GM18517 (cell line): Measurements from ENCODE around the gene ANKDD1A.

Experiments
- ATAC-seq: cut with Tn5 transposase; IDR thresholded peaks from one replicate; pipeline ENCODE4 v1.9.1; 2021; ENCODE audit warnings: mild to moderate bottlenecking, moderate library complexity; ENCODE audit not compliant: unreplicated experiment

The ANKDD1A gene

DNA sequence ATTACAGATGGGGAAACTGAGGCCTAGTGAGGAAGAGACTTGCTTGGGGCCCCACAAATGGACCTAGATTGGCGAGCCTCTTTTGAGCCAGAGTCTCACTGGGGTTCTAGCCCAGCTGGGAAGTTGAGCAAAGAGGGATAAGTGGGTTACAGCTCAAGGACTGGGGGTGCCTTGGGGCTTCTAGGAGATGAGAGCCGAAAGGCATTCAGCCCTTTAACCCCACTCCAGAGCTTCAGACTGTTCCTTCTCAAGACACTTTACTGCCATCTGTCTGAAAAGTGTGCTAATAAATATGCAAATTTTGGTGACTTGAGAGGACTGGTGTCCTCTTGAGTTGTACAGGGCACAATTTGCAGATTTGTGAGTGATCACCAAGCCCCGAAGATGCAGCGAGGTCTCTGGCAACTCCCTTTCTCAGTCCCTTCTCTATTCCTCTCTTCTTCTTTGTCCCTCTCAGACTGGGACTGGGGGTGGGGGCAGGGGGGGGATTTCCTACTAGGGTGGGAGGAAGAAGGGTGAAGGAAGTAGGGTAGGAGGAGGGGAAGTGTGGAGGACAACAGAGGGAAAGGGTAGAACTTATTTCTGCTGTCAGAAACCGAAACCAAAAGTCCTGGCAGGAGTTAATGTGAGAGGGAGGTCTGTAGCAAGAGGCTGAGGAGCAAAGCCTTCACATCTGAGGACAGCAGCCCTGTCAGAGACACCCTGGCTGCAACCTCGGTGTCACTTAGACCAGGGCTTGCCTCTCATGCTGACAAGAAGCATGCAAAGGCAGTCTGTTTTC lies 16.2 kb upstream of the ANKDD1A start:
- ATAC-seq: no peak

DNA sequence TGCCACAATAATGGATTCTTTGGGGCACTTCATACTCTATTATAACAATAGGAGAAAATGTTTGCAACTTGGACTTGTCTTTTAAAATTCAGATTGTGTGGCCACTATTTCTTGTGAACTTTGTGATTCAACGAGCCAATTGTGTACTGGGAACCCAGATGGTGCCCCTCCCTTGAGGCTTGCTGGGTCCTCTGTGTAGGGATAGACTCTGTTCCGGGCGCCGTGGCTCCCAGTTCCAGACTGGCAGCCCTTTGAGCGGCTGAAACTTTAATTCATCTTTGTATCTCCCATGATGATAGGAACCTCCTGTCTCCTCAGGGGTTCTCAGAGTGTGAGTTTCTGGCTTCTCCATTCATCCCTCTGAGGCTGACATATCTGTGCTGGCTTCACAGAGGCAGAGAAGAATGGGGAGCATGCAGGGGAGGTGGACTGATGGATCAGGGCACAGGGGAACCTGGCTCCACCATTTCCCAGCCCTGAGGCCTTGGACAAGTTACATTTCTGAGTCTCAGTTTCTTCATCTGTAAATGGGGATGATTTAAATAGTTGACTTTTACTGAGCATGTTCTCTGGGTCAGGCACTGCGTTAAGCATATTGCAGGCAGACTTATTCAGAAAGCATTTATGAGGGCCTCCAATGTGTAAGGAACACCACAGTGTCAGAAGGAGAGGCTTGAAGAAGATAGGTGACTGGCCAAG lies 15.2 kb upstream of the ANKDD1A start:
- no peak for ATAC-seq

DNA sequence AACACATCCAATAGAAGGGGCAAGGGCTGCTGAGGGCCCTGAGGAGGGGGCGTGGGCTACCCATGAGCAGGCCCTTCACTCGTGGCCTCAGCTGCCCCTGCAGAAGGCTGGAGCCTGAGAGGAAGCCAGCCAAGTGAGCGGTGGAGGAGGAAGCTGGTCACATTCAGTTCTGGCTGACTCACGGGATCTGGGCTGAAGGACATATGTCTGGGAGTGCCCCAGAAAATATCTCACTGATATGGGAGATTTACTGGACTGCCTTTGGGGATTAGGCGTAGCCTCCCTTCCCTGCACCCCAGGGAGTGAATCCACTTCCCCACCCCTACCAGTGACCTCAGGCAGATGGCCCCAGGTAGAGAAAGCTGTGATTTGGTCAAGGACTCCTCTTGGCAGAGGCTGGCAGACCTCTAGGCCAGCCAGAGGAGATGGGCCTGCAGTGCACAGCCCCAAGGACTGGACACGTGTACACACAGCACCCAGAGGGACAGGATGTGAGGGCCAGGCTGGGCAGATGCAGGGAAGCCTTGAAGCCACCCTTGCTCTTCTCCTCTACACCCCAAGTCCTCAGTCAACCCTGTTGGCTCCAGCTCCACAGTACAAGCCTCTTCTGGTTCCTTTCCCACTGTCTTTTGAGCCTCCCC lies 14.2 kb upstream of the ANKDD1A start:
- ATAC-seq: no peak

DNA sequence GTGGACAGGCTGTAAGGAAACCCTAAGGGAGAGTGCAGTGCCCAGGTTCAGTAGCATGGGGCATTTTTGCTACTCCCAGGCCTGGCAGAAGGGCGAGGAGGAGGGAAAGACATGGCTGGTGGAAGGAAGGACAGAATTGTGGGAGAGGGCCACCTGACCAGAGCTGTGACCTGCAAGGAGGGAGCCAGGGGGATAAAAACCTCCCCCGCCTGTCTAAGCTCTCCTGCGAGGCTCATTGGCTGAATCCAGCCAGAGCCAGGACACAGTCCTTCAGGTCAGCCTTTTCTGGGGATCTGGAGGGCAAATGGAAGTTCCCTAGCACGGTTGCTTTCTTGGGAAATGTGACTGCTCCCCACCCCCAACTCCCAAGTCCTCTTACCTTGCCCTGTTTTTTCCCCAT lies 13.3 kb upstream of the ANKDD1A start:
- no peak for ATAC-seq

DNA sequence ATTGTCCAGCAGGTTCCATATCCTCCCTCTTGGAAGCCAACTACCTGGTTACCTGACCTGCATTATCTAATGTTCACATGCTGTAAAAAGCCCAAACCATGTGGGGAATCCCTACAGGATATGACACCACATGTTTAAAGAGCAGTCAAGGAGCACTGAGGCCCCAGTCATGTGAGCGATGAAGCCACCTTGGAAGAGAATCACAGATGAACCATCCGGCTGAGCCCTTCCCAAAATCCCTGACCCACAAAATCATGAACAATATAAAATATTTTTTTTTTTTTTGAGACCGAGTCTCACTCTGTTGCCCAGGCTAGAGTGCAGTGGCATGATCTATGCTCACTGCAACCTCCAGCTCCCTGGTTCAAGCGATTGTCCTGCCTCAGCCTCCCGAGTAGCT lies 10.6 kb upstream of the ANKDD1A start:
- no peak for ATAC-seq

DNA sequence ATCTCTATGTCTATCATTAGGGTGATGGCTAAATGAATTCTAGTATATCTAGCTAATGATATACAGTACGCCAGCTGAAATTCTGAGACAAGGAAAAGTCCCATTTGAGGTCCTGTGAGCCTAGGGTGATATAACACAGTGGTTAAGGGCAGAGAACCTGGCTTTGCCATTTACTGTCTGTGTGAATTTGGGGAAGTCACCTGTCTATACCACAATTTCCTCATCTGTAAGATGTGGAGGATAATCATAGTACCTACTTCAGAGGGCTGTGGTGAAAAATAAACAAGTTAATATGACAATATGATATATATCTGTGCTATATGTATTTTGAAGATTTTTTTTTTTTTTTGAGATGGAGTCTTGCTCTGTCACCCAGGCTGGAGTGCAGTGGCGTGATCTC lies 9.8 kb upstream of the ANKDD1A start:
- no peak for ATAC-seq

DNA sequence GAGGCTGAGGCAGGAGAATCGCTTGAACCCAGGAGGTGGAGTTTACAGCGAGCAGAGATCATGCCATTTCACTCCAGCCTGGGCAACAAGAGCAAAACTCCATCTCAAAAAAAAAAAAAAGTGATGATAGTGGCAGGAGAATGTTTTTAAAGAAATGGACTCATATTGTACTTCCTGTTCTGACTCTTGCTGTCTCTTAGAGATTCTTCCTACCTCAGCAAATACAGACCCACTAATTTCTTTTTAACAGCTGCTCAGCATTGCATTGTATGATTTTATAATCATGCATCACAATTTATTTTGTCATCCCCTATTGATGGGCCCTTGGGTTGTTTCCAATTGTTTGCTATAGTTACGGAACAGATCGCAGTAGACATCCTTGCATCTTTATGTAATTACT lies 8.8 kb upstream of the ANKDD1A start:
- no peak for ATAC-seq

DNA sequence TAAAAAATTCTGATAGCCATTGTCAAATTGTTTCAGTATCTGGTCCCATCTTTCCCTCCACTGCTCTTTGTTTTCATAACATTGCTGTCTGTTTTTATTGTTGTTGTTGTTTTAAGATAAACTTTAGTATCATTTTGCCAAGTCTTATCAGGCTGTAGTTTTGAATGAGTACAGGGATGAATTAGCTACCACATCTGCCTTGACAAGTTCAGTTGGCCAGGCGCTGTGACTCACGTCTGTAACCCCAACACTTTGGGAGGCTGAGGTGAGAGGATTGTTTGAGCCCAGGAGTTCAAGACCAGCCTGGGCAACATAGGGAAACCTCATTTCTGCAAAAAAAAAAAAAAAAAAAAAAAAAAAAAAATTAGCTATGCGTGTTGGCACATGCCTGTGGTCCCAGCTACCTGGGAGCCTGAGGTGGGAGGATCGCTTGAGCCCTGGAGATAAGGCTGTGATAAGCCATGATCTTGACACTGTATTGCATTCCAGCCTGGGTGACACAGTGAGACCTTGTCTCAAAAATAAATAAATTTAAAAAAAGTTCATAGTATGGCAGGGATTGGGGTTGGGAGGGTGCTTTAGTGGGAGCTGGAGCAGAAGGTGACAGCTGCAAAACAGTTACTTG lies 8.3 kb upstream of the ANKDD1A start:
- ATAC-seq: no peak

DNA sequence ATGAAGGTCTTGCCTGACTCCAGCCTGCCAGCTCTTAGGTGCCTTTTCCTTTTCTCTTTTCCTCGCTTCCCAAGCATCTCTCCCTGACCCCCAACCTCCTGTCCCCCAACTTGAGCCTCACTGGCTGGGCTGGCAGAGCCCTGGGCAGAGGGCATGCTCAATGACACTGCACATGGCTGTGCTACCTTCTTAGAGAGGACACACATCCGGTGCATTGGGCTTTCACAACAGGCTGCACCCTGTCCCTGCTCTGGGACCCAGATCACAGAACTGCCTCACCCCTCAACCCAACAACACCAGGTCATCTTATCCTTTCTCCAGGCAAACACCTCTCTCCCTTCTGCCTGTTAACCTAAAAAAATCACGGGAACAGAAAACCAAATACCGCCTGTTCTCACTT lies 7.5 kb upstream of the ANKDD1A start:
- ATAC-seq: no peak

DNA sequence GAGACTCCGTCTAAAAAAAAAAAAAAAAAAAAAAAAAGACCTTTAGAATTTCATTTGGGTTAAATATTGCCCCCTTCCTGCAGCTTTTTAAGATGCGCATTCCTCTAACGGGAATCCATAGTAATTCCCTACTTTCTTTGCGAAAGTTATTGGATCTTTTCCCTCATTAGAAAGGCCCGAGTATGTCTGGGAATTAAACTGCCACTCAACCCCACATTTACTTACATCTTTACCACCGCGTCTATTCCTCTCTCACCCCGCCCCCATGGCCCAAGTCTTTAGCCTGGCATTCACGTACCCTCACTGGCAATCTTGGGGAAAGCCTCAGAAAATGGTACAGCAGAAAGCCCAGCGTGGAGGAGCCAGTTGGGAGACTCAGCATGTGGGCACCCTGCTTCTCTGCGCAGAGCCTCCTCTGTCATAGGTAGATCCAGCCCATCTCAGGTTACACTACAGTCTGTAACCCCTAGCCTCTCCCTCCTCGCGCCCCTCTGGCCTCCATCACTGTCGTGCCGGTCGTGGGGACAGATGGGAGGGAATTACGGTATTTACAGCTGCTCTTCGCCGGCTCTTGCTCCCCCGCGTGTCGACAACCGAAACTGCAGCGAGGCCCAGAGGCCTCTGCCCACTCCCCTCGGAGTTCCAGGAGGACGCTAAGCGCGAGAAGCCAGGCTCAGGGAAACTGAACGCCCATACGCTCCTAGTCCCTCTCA lies 6.4 kb upstream of the ANKDD1A start:
- ATAC-seq: peak; percentile 63

DNA sequence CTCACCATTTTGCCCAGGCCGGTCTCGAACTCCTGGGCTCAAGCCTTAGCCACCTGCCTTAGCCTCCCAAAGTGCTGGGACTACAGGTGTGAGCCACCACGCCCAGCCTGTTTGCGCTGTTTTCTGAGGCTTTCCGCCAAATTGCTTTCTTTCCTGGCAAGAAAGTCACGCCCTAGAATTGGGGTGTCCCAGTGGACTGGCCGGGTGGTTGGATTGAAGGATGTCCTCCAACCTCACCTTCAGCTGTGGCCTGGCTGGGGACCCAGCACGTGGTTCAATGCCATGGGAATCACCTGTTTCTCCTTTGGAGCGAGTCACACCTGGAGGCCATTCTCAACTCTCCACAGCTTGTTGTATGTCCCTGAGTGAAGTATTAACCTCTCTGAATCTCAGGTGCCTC lies 5.8 kb upstream of the ANKDD1A start:
- ATAC-seq: no peak

DNA sequence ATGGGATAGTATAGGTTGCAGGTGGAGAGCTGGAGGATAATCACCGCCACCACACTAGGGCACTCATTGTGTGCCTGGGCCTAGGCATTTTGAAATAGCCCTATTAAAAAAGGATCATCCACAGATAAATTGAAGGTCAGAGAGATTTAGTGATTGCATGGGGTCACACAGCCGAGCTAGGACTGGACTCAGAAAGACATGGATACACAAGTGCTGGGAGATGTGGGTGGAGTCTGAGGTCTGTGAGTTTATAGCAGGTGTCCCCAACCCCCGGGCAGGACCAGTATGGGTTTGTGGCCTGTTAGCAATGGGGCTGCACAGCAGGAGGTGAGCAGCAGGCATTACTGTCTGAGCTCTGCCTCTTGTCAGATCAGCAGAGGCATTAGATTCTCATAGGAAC lies 5.3 kb upstream of the ANKDD1A start:
- no peak for ATAC-seq

DNA sequence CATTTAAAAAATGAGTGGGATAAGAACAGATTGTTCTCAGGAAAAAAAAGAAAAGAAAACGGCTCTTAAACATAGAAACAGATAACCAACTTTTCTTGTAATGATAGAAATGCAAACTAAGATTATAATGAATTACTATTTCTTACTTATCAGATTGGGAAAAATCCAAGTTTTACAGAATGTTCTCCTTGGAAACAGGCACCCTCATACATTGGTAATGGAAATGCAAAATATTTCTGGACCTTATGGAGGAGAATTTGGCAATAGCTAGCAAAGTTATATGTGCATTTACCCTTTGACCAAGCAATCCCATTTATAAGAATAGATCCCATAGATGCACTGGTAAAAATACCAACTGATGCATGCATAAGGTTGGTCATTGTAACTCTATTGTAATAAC lies 3.7 kb upstream of the ANKDD1A start:
- ATAC-seq: no peak

DNA sequence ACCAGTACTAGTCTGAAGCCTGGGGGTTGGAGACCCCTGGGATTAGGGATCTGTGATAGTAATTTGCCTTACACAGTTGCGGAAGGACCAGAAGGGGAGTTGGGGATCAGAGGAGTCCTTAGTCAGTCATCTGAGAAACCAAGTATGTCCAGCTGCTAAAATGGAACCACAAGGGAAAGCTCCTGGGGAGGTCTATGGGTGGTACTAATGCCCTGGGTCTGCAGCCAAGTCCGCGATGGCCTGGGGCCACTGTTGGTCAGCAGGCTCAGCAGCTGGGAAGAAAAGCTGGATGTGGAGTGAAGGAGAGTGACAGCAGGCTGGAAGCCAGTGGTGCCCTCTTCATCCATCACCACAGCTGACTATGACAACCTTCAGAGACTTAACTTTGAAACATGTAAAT lies 2.2 kb upstream of the ANKDD1A start:
- ATAC-seq: no peak

DNA sequence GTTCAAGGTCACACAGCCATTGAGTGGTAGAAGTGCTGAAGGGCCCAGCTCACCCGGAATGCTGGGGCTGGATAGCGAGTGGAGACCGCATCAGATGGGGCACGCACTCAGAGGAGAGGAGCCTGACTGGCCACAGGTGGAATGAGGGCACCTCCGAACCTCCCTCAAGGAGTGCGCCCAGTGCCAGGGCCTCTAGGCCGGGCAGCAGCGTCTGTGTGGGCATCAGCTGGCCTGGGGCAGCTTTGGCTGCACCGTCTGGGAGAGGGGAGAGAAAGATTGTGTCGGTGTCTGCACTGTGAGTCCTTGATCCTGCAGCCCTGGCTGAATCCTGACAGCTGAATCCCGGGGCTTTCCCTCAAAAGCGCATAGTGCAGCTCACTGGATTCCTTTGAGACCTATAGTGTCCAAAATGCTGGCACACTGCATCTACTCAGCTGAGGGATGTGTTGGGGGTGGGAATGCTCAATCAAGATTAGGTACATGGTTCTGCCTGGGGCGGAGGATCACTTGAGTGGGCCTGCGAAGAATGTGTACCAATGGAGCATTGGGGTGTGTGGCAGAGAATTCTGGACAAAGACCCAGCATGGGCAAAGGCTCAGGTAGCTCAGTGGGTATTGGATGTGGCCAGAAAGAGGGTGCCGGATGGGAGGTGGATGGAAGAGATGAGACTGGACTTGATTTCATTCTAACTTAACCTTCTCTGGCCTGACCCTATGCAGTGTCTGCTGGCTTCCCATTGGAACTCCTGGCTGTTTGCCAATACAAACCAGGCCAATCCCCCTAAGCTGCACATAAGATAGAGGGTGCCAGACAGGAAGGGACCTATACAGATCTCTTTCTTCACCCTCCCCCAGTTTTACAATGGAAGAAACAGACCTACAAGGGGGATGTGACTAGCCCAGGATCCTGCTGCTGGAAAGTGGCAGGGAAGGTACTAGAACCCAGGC lies 950 bp downstream of the ANKDD1A start:
- ATAC-seq: no peak

DNA sequence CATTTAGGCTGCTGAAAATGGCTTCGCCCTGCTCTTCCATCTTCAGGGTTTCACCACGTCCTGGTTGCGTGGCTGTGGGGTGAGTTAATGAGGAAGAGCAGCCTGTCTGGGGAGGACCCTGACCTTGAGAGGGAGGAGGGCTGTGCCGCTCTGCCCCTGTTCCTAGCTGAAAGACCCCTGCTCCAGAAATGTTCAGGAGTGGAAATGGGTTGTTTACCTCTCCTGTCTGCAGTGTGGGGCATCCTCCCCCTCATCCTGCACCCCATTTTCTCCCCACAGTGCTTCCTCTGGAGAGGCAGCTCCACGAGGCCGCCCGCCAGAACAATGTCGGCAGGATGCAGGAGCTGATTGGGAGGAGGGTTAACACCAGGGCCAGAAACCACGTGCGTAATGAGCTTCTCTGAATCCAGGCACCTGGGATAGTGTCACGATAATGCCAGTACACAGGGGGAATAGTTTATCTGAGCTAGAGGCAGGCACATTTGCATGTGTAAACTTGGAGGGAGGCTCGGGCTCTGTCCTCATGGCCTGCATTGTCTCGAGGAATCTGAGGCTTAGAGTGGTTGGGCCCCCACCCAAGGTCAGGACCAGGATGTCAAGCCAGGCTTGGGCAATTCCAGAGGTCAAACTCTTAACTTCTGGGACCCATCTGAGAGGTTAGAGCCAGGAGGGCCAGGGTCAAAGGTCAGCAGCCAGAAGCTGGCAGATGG lies 4.0 kb downstream of the ANKDD1A start:
- no peak for ATAC-seq

DNA sequence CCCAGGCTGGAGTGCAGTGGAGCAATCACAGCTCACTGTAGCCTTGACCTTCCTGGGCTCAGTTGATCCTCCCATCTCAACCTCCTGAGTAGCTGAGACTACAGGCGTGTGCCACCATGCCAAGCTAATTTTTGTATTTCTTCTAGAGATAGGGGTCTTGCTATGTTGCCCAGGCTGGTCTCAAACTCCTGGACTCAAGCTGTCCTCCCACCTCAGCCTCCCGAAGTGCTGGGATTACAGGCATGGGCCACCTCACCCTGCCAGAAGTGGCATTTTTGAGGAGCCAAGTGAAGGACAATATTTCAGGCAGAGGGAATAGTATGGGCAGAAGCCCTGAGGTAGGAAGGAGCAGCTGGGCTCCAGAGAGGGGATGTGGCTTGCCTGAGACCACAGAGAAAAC lies 4.7 kb downstream of the ANKDD1A start:
- no peak for ATAC-seq

DNA sequence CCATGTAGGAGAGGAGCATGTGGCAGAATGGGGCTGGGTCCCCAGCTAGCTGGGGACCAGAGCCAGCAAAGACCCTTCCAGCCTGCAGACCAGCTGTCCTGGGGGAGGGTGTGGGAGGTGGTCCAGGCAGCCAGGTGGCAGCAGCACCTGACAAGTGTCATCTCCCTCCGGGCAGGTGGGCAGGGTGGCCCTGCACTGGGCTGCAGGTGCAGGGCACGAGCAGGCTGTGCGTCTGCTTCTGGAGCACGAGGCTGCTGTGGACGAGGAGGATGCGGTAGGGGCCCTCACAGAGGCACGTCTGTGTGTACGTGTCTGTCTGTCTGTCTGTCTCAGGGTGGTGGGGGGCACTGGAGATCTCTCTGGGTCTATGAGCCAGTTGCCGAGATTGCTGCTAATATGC lies 5.5 kb downstream of the ANKDD1A start:
- no peak for ATAC-seq

DNA sequence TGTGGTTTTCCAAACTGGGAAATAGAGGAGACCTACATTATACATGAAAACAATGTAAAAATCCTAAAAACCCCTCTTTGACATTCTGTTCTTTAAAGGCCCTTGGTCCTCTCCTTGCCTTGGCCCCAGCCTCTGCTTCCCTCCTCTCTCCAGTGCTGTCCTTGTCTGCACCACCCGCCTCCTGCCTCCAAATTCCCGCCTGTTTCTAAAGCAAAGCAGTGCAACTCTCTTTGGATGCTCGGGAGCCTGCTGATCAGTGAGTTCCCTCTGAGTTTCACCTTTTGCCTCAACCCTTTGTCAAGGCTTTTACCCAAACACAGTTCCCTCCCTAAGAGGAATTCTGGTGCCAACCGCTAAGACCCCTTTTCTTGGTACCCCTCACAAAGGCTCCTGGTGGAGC lies 8.0 kb downstream of the ANKDD1A start:
- no peak for ATAC-seq
